ENCODE measurements around the gene ABLIM3.
A peak's percentile ranks its signal among the peaks of the same experiment; 100 is the strongest.

ABLIM3 gene

DNA sequence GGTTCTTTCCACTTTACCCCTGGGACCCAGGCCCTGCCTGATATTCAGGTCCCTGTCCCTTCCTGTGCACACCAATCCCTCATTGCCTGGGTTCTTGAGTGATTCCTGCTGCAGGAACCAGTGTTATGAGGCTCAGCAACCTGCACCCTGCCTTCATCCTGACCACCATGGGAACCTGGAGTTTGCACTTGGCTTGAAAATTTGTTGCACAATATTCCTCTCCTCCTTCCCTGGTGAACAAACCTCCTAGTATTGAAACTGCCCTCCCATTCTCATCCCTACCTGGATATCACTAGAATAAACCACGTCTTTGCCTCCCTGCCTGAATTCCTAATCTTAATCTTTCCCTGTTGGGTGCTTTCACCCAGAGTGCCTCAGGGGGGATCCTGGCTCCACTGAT, 78.3 kb downstream of the ABLIM3 start:
- DNase-seq (ENCODE audit: low read depth in 2 of 2): no peak

DNA sequence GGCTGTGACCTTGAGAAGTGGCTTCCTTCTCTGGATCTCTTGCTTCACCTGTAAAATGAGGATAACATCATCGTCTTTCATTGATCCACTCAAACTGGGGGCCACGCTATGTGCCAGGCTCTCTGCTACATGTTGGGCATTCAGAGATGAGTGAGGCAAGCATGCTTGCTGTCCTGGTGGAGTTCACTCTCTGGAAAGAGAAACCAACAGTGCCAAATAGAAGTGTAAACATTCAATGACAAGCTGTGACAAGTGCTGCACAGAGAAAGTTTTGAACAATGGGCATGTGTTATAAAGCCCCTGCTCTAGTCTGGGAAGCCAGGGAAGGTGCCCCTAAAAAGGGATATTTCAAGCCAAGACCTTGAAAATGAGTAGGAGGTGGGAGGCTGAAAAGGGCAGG, 79.5 kb downstream of the ABLIM3 start:
- no peak for DNase-seq (ENCODE audit: low read depth in 2 of 2)

GRCh38 chr5:149221326-149221725, 80.0 kb downstream of the ABLIM3 start:
- no peak for DNase-seq (ENCODE audit: low read depth in 2 of 2)

- DNase-seq (ENCODE audit: low read depth in 2 of 2): no peak
These were observed 80.5 kb downstream of the ABLIM3 start for GRCh38 chr5:149221731-149222342.

- DNase-seq (ENCODE audit: low read depth in 2 of 2): no peak
These were observed 82.0 kb downstream of the ABLIM3 start for GRCh38 chr5:149223081-149223848.

DNA sequence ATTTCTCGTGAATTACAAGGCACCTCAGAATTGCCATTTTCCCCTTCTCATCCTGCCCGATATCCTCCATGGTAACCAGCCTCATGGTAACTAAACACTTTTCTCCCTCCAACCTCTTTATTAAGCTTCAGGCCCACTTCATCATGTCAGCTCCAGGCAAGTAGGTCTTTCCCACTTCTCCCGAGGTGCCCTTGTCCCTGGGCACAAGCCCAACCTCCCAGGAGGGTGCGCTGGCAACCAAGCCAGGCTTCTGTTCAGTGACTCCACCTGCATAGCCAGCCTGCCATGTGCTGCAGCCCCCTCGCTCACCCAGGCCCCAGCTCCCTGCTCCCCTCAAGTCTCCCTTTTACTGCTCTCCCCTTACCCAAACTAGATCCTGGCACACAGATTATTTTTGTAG, 83.0 kb downstream of the ABLIM3 start:
- no peak for DNase-seq (ENCODE audit: low read depth in 2 of 2)

DNA sequence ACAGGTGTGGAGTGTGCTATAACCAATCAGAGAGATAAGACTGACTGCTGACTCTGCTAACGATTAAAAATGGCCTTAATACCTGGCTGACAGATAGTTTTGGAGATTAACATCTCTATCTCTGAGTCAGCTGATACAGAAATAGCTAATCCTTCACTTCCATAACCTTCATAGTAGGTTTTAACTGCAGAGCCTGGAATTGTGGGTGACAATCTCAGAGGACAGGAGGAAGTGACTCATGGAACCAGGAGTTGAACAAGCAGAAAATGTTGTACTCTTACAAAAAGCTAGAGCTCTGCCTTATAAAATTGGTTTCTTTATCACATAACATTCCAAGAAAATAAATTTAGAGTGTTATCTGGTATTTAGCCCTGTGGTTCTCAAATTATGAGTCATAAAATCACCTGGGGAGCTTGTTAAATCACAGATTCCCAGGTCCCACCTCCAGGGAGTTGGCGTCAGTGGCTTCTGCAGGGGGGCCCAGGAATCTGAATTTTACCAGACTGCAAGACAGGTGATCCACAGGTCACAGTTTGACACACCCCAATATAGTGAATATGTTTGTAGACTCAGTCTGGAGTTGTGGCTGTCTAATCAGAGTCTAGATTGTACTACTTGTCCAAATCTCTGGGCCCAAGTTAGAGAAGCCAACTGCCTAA, 86.0 kb downstream of the ABLIM3 start:
- no peak for DNase-seq (ENCODE audit: low read depth in 2 of 2)

GRCh38 chr5:149228618-149229297, 87.5 kb downstream of the ABLIM3 start:
- no peak for DNase-seq (ENCODE audit: low read depth in 2 of 2)

GRCh38 chr5:149229298-149229937, 88.1 kb downstream of the ABLIM3 start:
- no peak for DNase-seq (ENCODE audit: low read depth in 2 of 2)

GRCh38 chr5:149235841-149236240, 94.5 kb downstream of the ABLIM3 start:
- DNase-seq (ENCODE audit: low read depth in 2 of 2): no peak

- DNase-seq (ENCODE audit: low read depth in 2 of 2): no peak
These were observed 96.4 kb downstream of the ABLIM3 start for GRCh38 chr5:149237662-149238061.

DNA sequence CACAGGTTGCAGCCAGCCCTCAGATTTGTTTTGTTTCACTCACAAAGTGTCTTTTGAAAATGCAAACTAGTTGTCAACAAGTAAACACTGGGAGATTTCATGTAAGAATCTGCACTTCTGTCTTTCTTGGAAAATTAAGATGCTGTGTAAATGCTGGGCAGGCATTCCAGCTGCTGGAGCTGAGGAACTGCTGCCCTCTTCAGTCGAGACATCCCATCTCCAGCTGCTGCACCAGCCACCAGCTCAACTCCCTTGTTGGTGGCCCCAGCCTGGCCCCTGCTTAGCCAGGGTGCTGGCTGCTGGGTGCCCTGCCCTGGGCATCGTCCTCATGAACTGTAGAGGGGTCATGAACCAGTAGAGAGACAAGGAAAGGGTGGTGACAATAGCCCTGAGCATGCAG, 97.2 kb downstream of the ABLIM3 start:
- no peak for DNase-seq (ENCODE audit: low read depth in 2 of 2)

DNA sequence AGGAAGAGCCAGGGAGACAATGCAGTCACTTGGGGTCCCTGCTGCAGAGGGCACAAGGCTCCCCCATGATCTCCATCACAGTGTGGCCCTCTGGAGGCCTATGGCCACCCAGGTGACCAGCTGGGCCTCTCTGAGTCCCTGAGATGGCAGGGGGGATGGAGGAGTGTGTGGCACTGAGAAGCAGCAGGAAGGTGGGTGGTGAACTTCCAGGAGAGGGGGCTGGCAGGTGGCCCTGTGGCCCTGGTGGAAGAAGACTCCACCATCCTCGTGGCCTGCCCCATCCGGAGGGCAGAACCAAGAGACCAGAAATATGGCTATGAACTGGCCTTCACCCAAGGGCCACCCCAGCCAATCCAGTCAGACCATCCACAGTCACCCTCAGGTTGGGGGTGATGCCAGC, 98.6 kb downstream of the ABLIM3 start:
- no peak for DNase-seq (ENCODE audit: low read depth in 2 of 2)

- DNase-seq (ENCODE audit: low read depth in 2 of 2): peak; percentile 59 to 61
These were observed 99.2 kb downstream of the ABLIM3 start for GRCh38 chr5:149240354-149240998.

- no peak for DNase-seq (ENCODE audit: low read depth in 2 of 2)
These were observed 101.0 kb downstream of the ABLIM3 start for GRCh38 chr5:149242339-149242738.

DNA sequence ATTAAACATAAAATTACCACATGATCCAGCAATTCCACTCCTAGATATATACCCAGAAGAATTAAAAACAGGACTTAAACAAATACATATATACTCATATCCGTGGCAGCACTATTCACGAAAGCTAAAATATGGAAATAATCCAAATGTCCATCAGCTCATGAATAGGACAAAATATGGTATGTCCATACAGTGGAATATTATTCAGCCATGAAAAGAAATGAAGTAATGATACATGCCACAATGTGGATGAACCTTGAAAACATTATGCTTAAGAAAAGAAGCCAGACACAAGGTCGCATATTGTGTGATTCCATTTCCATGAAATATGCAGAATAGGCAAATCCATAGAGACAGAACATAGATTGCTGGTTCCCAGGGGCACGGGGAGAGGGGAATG, 105.6 kb downstream of the ABLIM3 start:
- no peak for DNase-seq (ENCODE audit: low read depth in 2 of 2)

GRCh38 chr5:149247726-149248125, 106.4 kb downstream of the ABLIM3 start:
- DNase-seq (ENCODE audit: low read depth in 2 of 2): no peak

GRCh38 chr5:149251546-149251945, 110.3 kb downstream of the ABLIM3 start:
- no peak for DNase-seq (ENCODE audit: low read depth in 2 of 2)

DNA sequence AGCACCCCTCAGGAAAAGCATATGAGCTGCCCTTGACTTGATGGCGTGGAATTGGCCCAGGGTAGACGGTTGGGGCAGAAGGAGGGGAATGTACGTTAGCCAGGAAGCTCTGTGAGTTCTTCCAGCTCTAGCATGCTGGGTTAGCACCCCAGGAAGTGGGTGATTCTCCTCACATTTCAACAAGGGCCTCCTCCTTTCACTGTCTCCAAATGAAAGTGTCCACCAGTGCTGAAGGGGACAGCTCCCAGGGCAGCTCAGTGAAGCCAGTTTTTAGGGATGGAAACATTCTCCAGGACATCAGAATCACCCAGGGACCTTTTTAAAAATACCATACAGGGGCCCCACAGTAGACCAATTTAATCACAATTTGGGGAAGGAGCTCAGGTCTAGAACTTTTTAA, 113.2 kb downstream of the ABLIM3 start:
- no peak for DNase-seq (ENCODE audit: low read depth in 2 of 2)

GRCh38 chr5:149256451-149256850, 115.2 kb downstream of the ABLIM3 start:
- DNase-seq (ENCODE audit: low read depth in 2 of 2): no peak

DNA sequence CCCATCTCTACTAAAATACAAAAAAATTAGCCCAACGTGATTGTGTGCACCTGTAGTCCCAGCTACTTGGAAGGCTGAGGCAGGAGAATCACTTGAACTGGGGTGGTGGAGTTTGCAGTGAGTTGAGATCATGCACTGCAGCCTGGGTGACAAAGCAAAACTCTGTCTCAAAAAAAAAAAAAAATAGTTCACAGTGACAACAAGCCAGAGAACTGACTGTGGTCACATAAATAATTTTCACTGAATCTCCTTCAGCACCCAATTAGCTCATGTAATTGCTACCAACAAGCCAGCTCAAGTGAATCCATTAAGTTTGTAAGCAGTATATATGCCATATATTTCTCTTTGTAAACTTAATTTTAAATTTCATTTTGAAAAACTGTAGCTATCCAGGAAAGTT, 115.8 kb downstream of the ABLIM3 start:
- DNase-seq (ENCODE audit: low read depth in 2 of 2): no peak
